PFSK-1 (cell line): Measurements from ENCODE around the gene TGFB1.

ENCODE experiments used
- FOXP2 ChIP-seq: optimal IDR thresholded peaks from 2 replicates; pipeline ENCODE3; 2011; ENCODE audit warnings: borderline replicate concordance, control low read depth, inconsistent platforms; ENCODE audit not compliant: insufficient read depth; ENCODE audit errors: extremely low read length, extremely low read depth
- POLR2AphosphoS5 ChIP-seq: IDR thresholded peaks from 2 replicates; pipeline ENCODE4 v1.6.1; 2012; ENCODE audit warnings: low read depth, mild to moderate bottlenecking, control low read depth, low read length, moderate library complexity
- REST ChIP-seq, 2 experiments: IDR thresholded peaks; 2 replicates each; pipeline versions ENCODE4 v1.6.1 to v1.8.0; 2011 to 2012; ENCODE audit warnings: low read depth in 2 of 2, low read length in 2 of 2, control low read depth in 1 of 2, inconsistent platforms in 1 of 2, mild to moderate bottlenecking in 1 of 2, moderate library complexity in 1 of 2; ENCODE audit not compliant: insufficient read depth in 1 of 2
- SIN3A ChIP-seq: IDR thresholded peaks from 2 replicates; pipeline ENCODE4 v1.6.1; 2012; ENCODE audit warnings: mild to moderate bottlenecking, low read length, moderate library complexity, borderline replicate concordance; ENCODE audit not compliant: insufficient read depth
- TAF1 ChIP-seq: IDR thresholded peaks from 2 replicates; pipeline ENCODE4 v1.6.1; 2012; ENCODE audit warnings: low read length, control low read depth, borderline replicate concordance; ENCODE audit not compliant: insufficient read depth

Gene TGFB1

GRCh38 chr19:41319500-41320184, 34.1 kb downstream of the TGFB1 start:
- TF ChIP-seq SIN3A (no peak), FOXP2 (no peak), POLR2AphosphoS5 (no peak), TAF1 (no peak), REST (IDR thresholded peaks at IDR 0.05; ENCODE audit: insufficient read depth in 1 of 2, low read depth in 2 of 2, low read length in 2 of 2) (no peak)

- TF ChIP-seq POLR2AphosphoS5 (peak; percentile 34; the same call in 1 of the 2 replicates), SIN3A (no peak)
Measured at GRCh38 chr19:41318696-41319499, 34.8 kb downstream of the TGFB1 start.

GRCh38 chr19:41316306-41316920, 37.3 kb downstream of the TGFB1 start:
- TF ChIP-seq SIN3A (no peak), REST (IDR thresholded peaks at IDR 0.05; ENCODE audit: insufficient read depth in 1 of 2, low read depth in 2 of 2, low read length in 2 of 2) (no peak), POLR2AphosphoS5 (no peak), FOXP2 (no peak), TAF1 (no peak)

GRCh38 chr19:41311613-41312012, 42.1 kb downstream of the TGFB1 start:
- TF ChIP-seq POLR2AphosphoS5 (no peak), SIN3A (no peak), TAF1 (no peak), FOXP2 (no peak), REST (IDR thresholded peaks at IDR 0.05; ENCODE audit: insufficient read depth in 1 of 2, low read depth in 2 of 2, low read length in 2 of 2) (no peak)

GRCh38 chr19:41311072-41311471, 42.6 kb downstream of the TGFB1 start:
- TF ChIP-seq REST (IDR thresholded peaks at IDR 0.05; ENCODE audit: insufficient read depth in 1 of 2, low read depth in 2 of 2, low read length in 2 of 2) (no peak), FOXP2 (no peak), POLR2AphosphoS5 (no peak), TAF1 (no peak), SIN3A (no peak)
